RKO (cell line): Measurements from ENCODE around the gene ZNF746.
A peak's percentile ranks its signal among the peaks of the same experiment; 100 is the strongest.
"Not testable (repeated sequence)": the region's sequence is repeated elsewhere in the genome, so short reads cannot be mapped to it uniquely, and the experiment has no call there.

Experiments used
- DNase-seq: peaks from one replicate; pipeline ENCODE4 v3.0.0-alpha.2; 2016; ENCODE audit warnings: low spot score

ZNF746 gene

GRCh38 chr7:149497467-149498261 is at the start of gene ZNF746:
ZNF746 (minus strand) TSS chr7:149497809; CDS start chr7:149497536, 273 bp downstream.
- peak; percentile 94 for DNase-seq

- no peak for DNase-seq
Observed at GRCh38 chr7:149547126-149547525, 49.5 kb upstream of the ZNF746 start.

DNA sequence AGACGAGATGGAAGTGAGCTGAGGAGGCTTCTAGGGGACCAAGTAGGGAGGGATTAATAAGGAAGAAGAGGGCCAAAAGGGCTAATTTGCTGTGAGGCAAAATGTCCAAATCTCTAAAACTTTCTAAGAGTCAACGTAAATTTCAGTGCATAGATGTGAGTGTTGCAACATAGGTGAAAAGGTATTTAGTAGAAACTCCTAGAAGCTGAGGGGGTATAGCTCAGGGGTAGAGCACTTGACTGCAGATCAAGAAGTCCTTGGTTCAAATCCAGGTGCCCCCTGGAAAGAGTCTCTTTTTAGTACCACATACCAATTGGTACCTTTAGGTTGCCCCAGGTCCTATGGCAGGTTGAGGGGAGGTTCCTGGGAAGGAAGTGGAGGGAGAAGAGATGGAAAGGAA is 48.7 kb upstream of the ZNF746 start:
- DNase-seq = no peak

GRCh38 chr7:149544028-149544427 is 46.4 kb upstream of the ZNF746 start:
- peak; percentile 25 for DNase-seq

GRCh38 chr7:149532654-149533053 is 35.0 kb upstream of the ZNF746 start:
- DNase-seq = no peak

DNA sequence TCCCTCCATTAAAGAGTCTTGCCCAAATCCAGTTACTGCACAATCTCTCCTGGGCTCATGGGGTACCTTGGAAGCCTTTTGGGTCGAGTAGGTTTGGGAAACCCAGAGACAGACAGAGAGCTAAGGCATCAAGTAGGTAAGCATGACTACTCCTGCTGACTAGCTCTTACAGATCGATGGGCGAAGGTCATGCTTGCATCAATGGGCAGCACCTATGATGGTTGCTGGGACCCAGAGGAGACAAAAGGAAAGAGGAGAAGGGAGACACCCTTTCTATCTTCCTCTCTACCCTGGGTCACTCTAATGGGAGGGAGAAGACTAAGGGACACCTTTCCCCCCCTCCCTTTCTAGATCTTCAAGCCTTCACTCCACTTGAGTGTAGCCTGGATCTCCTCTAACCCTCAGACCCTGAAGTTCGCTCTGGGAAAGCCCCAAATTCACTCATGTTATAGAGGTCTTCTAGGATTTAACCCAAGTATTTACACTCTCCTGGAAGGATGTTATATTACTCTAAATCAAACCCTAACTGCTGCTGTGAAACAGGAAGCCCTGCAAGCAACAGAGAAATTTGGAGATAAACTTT is 31.6 kb upstream of the ZNF746 start:
- DNase-seq = peak; percentile 32

GRCh38 chr7:149527414-149527813 is 29.8 kb upstream of the ZNF746 start:
- no peak for DNase-seq

DNA sequence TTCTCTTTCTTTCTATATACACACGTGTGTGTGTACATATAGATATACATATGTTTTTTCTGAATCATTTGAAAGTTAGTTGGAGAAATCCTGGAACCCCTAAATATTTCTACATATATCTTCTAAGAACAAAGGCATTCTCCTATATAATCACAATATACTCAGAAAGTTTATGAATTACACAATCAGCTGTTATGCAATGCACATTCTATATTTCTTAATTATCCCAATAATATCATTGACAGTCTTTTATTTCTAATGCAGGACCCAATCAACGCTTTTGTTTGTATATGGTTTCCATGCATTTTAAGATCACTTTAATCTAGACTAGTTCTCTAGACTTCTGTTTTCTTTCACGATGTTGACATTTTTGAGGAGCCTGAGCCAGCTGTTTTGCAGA is 27.7 kb upstream of the ZNF746 start:
- no peak for DNase-seq

GRCh38 chr7:149524394-149524793 is 26.8 kb upstream of the ZNF746 start:
- peak; percentile 59 for DNase-seq

- no peak for DNase-seq
Observed at GRCh38 chr7:149510248-149510647, 12.6 kb upstream of the ZNF746 start.

- DNase-seq = no peak
Observed at GRCh38 chr7:149509774-149510173, 12.2 kb upstream of the ZNF746 start.

- no peak for DNase-seq
Observed at GRCh38 chr7:149505551-149505950, 7.9 kb upstream of the ZNF746 start.

DNA sequence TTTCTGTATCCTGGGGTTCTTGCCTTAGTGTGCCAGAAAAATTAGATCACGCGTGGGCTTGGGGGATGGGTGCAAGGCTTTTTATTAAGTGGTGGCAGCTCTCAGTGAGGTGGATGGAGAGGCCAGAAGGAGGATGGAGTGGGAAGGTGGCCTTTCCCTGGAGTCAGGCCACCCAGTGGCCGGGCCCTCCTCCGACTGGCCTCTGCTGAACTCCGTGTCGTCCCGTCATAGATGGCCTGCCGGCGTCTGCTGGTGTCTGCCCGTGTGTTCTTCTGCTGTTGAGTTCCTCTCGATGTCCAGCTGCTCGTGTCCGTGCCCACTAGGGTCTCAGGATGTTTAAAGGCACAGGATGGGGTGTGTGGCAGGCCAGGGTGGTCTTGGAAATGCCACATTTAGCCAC is 4.0 kb upstream of the ZNF746 start:
- no peak for DNase-seq

DNA sequence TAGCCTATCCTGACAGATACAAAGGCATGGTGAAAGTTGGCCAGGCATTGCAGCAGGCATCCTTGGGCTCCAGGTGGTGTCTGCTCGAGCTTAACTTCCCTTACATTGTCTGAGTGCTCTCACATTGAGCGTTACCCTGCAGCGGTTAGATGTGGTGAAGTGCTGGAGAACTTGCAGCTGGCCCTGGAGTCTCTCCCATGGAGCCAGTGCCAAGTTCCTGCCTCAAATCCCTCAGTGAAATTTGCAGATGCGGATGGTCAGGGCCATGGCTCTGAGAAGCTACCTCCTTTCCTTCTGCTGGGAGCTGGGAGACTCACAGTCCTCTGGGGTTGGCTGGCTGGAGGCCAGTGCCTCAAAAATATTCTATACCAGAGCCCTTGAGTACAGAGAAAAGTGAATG is 3.3 kb upstream of the ZNF746 start:
- DNase-seq = no peak

DNA sequence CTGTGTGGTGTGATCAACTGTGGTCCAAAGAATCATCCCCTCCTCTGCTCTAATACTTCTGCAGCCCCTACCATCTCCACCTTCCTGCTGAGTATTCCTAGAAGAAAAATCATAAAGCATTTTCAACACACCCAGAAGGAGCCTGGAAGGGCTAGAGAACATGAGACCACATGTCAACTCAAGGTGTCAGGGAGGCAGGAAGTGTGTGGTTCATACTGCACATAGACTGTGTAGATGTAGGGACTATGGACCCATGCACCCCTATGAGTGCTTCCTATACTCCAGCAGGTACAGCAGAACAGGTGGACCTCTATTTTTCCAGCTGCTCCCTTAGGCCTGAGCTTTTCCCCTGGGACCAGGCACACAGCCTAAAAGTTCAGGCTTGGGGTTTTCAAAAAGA is 2.6 kb upstream of the ZNF746 start:
- DNase-seq = no peak

DNA sequence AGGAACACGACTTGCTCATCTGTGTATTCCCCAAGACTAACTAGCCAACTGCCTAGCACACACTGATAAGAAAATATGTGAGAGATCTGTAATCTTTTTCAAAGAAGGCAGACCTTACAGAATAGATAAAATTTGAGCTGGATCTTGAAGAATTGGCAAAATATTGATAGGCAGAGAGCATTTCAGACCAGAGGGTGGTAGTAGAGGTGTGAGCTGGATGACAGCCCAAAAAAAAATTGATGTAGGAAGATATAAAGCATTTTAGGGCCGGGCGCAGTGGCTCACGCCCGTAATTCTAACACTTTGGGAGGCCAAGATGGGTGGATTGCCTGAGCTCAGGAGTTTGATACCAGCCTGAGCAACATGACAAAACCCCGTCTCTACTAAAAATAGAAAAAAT is 1.2 kb upstream of the ZNF746 start:
- DNase-seq = no peak

GRCh38 chr7:149496642-149497391 is 792 bp downstream of the ZNF746 start:
- DNase-seq = peak; percentile 50

DNA sequence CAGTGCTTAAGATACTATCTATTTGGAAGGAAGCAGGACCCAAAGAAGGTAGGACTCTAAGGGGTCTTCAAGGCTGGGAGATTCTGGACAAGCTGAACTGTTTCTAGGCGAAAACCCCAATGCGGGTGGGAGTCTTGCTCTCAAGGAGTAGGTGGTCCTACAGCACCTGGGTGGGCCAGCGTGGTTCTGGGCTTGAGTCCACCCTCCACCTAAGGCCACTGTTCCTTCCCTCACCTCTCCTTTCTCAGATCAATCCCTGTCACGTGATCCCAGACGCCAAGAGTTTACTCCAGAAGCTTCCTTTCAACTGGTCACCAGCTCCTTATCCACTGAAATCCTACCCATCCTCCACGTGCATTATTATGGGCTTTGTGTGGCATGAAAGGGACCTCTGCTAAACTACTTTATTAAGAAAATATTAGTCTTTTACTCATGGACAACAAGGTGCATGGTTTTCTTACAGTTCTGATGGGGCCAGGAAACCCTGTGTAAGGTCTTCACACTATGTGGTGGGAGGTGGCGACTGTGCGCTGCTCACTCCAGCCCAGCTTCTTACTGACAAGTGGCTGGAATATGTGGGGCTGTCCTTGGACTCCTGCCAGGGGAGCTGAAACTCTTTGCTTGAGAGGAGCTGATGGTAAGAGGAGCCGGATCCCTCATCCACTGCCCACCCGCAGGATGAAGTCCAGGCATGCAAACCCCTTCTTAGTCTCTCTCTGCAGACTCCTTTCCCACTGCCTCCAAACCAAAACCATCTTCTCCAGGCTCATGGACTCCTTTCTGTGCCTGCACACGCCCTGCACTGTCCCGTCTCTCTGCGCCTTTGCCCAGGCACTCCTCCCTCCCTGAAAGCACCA is 1.6 kb downstream of the ZNF746 start:
- peak; percentile 85 for DNase-seq

DNA sequence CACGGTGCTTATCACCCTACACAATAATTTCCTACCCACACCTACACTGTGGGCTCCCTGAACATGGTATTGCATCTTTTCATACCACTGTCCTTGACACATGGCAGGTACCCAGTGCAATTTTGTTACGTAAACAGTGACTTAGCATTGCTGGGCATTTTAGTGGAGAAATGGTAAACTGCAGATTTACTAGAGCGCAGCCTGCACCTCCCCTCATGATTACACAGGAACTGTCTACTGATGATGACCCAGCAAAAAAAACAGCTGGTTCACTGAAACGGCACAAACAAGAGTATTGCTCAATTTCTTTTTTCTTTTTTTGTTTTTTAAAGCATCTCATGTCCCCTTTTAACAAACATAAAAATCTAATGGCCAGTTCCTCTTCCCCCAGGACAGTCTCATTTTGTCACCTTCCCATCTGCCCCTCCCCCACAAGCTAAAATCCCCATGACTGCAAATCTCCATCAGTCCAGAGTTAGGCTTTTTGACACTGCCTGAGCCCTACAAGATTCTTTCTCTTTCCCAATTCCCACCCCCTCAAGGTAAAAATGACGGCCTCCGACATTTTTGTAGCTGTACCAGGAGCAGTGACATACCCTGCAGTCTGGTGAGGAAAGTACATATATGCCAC is 2.8 kb downstream of the ZNF746 start:
- no peak for DNase-seq

GRCh38 chr7:149493975-149494374 is 3.6 kb downstream of the ZNF746 start:
- not testable (repeated sequence) for DNase-seq

GRCh38 chr7:149493366-149493765 is 4.2 kb downstream of the ZNF746 start:
- DNase-seq = no peak
